HPDE6-E6E7 (cell line): ENCODE data around the gene CCL1.
A peak's percentile ranks its signal among the peaks of the same experiment; 100 is the strongest.

Experiments used
- DNase-seq: peaks from one replicate; pipeline ENCODE4 v3.0.0; 2011; ENCODE audit warnings: missing footprints; ENCODE audit errors: extremely low spot score

The CCL1 gene

DNA sequence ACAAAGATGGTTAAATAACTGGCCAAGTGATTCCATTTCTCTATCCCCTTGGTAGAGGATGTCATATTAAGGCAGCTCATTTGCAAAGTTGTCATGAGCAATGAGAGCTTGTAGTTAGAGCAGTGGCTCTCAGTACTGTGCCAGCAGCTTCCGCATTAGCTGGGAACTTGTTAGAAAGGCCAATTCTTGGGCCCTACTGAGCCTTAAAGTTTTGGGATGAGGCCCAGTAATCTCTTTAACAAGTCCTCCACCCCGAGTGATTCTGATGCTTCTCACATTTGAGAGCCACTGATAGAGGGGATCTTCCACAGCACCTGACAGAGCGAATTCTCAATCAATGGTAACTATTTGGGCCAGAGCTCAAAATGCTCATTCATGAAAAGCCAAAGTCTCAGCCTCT, 20.2 kb upstream of the CCL1 start:
- DNase-seq, result no peak

- no peak for DNase-seq
Measured at GRCh38 chr17:34382621-34383124, 19.6 kb upstream of the CCL1 start.

- DNase-seq, result no peak
Measured at GRCh38 chr17:34379868-34380267, 16.8 kb upstream of the CCL1 start.

DNA sequence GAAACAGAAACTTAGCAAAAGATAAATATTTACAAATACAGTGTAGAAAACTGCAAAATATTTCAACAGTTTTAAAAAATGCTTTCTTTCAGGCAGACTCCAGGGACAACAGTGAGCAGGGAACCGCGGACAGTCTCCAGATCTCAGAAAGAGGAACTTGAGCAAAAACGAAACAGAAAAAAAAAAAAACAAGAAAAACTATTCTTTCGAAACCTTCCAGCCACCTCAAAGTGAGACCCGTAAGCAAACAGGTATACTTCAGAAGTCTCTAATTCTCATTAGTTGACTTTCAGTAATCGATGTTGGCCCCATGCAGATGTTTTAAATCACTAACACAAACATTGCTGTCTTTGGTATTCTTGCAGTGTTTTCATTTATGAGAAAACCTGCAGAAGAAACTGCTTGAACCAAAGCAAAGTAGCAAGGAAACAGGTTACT, 15.7 kb upstream of the CCL1 start:
- no peak for DNase-seq

DNA sequence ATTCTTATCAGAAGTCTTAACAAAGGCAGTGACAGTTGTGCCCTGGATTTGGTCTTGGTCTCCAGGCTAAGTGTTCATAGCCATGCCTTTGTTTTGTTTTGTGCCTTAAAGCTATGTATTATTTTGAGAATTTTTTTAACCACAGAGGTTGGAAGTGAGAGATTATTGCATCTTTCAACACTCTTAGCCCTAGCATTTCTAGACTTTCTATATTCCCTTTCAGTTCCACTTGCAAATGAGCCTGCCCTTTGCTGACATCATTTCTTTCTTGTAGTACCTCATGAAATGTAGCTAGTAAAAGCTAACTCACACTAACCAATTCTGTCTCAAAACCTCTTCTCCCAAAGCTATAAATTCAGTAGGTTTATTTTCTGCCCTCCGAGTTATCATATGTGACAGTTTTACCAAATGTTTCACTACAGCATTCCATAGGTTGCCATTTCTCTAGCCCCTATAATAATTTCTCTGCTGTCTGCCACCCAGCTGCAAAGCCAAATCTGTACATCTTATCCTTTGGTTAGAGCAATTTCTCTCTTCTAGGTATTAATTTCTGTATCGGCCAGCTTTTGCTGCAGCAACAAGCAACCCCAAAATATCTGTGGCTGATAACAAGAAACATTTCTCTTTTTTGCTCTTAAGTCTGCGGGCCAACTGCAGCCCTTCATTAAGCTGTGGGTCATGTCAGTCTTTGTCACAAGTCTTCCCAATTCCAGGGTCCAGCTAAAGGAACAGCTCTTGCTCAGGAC, 14.2 kb upstream of the CCL1 start:
- DNase-seq, result no peak

DNA sequence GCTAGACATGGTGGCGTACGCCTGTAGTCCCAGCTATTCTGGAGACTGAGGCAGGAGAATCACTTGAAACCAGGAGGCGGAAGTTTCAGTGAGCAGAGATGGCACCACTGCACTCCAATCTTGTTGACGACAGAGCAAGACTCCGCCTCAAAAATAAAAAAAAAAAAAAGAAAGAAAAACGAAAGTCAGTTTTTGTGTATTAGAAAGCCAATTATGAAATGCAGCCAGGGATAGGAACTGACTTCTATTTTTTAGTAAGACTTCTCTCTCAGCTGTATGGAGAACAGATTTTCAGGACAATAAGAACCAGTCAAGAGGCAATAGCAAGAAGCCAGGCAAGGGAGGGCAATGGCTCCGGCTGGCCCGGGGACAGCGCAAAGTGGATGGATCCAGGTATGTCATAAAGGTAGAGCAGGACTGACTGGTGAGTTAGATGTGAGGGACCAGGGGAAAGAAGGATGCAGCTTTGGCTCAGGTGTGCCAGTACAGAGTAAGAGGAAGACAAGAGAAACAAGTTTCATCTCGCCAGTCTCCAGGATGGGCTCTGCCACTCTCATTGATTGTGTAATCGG, 12.5 kb upstream of the CCL1 start:
- DNase-seq, result no peak

- no peak for DNase-seq
Measured at GRCh38 chr17:34374457-34374856, 11.4 kb upstream of the CCL1 start.

DNA sequence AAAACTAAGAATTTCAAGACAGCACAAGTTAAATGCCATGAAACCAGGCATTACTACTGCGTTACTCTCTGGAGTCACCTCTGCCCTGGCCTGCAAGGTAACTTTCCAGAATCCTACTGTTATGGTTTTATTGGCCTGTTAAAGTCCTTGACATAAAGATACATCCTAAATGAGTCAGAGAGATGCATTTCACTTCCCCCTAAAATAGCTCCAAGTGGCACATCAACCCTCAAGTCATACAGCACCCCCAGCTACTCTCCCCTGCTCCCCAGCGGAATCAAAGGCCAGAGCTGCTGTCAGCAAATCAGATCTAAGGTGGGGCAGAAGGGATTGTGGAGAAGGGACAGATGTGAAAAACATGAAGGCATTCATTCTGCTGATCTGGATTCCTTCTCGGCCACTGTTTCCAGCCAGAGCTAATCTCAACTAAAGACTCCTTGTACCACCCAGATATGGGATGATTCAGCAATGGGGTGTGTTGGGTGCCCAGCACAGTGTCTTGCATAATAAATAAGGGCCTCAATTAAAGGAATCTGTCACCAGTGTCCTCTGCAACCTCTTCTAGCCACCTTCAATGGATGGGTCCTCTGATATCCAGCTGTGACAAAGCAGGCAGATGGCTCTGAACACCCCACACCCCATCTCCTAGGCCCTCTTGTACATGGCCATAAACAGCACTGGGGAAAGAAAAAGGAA, 8.5 kb upstream of the CCL1 start:
- DNase-seq, result no peak

GRCh38 chr17:34370997-34371395, 8.0 kb upstream of the CCL1 start:
- DNase-seq, result no peak

- DNase-seq, result no peak
Measured at GRCh38 chr17:34370376-34370996, 7.5 kb upstream of the CCL1 start.

DNA sequence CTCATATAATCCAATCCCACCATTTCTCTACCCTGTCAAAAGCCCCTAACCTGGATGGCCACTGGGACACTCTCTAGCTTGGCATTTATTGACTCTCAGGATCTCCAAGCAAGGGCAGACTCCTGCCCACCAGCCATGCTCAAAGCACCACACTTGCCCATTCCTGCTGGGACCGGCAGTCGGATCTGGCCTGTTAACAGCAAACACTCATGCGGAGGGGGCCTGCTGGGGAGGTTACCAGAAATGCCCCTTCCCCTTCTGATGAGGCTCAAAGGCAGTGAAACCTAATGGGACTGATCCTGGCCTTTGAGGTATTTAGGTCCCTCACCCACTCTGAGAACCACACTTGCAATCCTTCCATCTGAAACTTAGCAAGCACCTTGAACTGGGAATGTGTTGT, 6.5 kb upstream of the CCL1 start:
- DNase-seq, result no peak

DNA sequence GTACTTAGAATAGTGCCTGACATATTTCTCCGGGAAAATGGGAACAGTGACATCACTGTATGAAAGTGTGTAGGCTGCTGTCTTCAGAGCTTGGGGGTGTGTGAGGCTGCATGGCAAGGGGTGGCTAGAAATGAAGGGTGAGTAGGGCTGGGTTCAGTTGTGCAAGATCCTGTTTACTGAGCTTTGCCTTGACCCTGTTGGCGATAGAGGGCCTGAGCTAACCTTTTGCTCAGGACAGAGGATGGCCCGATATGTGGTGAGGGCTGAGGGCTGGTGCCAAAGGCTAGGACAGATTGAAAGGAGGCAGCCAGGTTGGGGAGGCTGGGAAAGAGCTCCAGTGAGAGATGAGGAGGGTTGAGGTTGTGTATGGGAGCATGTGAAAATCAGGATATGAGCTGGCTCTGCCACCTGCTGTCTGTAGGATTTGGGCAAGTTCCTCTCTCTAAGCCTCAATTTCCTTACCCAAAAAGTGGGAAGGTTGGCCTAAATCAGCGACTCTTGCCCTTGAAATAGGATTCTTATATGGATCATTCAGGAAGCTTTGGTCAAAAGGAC, 6.0 kb upstream of the CCL1 start:
- no peak for DNase-seq

DNA sequence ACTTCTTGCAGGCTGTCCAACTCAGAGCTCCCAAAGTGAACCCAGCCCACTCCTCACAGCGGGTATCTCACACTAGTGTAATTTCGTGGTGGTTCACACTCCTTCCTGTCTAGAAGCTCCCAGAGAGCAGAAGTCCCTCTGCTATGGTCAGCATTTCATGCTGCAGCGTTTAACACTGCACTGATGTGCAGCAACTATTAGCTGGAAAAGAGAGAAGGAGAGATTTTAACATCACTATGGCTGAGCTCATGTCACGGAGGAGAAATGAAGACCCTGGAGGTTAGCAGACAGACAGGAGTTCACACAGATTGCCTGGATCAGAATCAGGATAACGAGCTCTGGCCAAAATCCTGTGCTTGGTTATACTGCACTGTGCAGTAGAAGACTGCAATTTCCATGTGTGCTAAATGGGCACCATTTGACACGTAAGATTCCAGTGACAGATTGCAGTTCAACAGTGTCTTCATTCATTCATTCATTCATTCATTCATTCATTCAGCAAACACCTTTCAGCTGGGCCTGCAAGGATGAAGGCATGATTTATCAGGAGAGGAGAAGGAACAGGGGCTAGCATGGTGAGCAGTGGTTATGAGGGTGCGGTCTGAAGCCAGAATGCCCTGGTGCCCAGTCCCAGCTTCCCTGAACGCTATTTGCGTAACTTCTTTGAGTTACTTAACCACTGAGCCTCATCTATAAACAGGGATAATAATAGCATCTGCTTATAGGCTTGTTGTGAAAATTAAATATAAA, 5.3 kb upstream of the CCL1 start:
- DNase-seq, result no peak

GRCh38 chr17:34367486-34368195, 4.6 kb upstream of the CCL1 start:
- no peak for DNase-seq

DNA sequence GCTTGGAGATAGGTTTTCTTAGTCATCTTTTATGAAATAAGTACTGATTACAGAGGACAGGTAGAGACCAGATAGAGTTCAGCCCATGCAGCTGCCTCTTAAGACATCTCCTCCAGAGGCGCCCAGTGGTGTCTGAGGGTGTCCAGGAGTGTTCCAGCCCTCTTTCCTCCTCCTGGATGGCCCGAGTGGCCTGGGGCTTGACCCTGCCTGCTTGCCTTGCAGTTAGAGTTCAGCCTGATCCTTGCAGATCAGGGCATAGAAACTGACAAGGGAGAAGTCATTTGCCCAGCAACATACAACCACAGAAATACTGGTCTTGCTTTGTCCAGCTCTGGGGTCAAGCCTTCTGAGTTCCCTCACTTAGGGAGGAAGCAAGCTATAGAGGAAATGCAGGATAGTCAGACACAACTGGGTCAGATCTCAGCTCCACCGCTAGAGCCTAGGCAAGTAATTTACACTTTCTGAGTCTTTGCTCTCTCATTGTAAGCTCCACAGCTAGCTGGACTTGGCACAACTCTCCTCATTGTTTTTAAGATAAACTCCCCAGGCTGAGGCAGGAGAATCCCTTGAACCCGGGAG, 3.6 kb upstream of the CCL1 start:
- no peak for DNase-seq

DNA sequence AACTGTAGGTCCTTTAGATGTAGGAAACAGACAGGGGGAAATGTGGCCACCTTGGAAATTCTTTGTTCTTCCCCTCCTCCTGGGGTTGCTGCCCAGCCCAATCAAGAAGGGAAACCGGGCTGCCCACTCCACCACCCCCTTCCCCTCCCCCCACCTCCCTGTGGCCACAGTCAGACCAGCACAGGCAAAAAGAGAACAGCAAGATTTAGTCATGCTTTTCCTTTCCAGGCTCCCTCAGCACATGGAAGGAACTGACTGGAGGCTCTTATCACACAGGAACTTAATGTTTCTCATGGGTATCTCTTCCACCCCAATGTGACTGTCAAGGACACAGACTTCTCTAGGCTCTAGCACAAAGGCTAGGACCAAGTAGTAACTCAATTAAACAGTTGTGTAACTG, 3.0 kb upstream of the CCL1 start:
- DNase-seq, result no peak

DNA sequence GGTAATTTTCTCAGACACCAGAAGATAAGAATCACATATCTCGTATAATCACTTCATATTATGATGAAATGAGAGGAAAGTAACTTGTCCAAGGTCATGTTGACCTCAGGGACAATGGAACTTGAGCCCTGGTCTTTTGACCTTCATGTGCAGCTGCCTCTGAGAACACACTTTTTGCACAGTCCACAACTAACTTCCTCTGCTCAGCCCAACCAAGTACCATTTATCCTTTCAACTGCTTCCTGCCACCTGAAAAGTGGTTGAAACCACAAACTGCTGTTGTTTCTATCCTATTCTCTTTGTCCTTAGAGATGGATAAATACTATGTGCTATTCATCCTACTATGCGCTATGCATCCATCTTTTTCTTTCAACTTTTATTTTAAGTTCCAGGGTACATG, 2.3 kb upstream of the CCL1 start:
- DNase-seq, result no peak

DNA sequence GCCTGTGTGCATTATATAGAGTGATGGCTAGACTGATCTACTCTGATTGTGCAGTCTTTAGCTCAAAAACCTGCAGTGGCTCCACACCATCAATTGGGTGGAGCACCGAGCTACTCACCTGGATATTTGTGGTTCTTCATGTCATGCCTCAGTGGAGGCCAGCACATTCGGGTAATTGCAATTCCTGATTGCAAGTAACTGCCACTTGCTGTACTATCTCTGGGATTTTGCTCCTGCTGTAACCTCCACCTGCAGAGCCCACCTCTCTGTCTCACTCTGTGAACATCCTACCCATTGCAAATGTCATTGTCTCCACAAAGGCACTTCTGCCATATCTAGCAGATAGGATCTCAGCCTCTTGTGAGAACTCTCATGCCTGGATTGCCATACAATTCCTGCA, 1.7 kb upstream of the CCL1 start:
- DNase-seq, result no peak

DNA sequence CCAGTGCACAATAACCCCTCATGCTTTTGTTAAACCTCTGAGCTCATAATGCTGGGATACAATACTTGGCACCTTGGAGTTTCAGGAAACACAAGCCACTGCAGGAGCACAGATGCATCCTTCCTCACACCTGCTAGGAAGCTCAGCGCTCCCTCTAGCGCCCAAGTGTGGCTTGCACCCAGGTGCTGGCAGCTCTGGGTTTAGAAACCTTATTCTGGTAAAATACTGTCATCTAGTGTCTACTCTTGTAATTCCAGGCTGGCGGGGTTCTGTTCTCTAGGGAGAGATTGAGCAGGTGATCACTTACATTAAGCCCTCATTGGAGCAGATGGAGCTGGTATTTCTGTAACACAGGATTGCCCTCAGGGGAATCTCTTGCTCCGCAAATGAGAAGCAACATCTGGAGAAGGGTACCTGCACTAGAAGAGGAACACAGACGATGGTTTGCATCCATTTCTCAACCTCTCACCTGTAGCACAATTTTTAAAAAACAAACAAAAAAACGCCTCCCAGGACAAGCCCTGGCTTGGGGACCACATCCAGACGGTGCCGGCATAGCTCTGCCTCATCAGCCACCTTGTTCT, 1.5 kb downstream of the CCL1 start:
- peak; percentile 70 for DNase-seq
